Mesodermal cell (in vitro differentiated cells): ENCODE results near the gene SRC.

Experiments used
- H3K27ac ChIP-seq: 2 replicates; pipeline ENCODE4 v1.7.0; 2013; ENCODE audit warnings: mild to moderate bottlenecking, low read depth, low read length, moderate library complexity; ENCODE audit not compliant: severe bottlenecking
- H3K36me3 ChIP-seq: 2 replicates; pipeline ENCODE4 v1.7.1; 2013; ENCODE audit warnings: mild to moderate bottlenecking, low read length, moderate library complexity; ENCODE audit not compliant: control insufficient read depth, insufficient read depth
- H3K4me1 ChIP-seq: one replicate; pipeline ENCODE4 v1.7.1; 2013; ENCODE audit warnings: mild to moderate bottlenecking, low read length; ENCODE audit not compliant: insufficient read depth, control insufficient read depth, poor library complexity, severe bottlenecking
- H3K4me3 ChIP-seq: 2 replicates; pipeline ENCODE4 v1.7.0; 2013; ENCODE audit warnings: low read length, control low read depth, mild to moderate bottlenecking; ENCODE audit not compliant: insufficient read depth, poor library complexity, severe bottlenecking; ENCODE audit errors: extremely low read depth
- H3K9me3 ChIP-seq: 2 replicates; pipeline ENCODE4 v1.7.1; 2013; ENCODE audit warnings: mild to moderate bottlenecking, low read length, moderate library complexity; ENCODE audit not compliant: control insufficient read depth
- WGBS, 2 experiments: methylation state at CpG; one replicate each; pipeline ENCODE4 v1.1.5; 2013; ENCODE audit warnings: missing lambda C conversion rate in 2 of 2; ENCODE audit not compliant: insufficient coverage in 2 of 2; 5-methylcytosine and 5-hydroxymethylcytosine counted together

Gene SRC

GRCh38 chr20:37315452-37316110 lies 30.4 kb upstream of the SRC start:
- Histone ChIP-seq H3K9me3 (no peaks in the 10 kb centered on the region), H3K36me3 (peaks cover 37% of the 10 kb centered on the region), H3K4me1 (peaks cover 69% of the 10 kb centered on the region), H3K27ac (peak overlapping the region; percentile 95), H3K4me3 (no peak overlapping the region)
- WGBS, 2 experiments: 84 to 89% methylated on average over 10 to 13 of the region's 13 CpGs

- Histone ChIP-seq H3K4me3 (no peak overlapping the region), H3K27ac (peak overlapping the region; percentile 95), H3K36me3 (peaks cover 32% of the 10 kb centered on the region), H3K9me3 (no peaks in the 10 kb centered on the region), H3K4me1 (peaks cover 66% of the 10 kb centered on the region)
- WGBS, 2 experiments: 82 to 84% methylated on average over 6 to 10 of the region's 15 CpGs
These were observed 29.7 kb upstream of the SRC start for GRCh38 chr20:37316116-37316774.

DNA sequence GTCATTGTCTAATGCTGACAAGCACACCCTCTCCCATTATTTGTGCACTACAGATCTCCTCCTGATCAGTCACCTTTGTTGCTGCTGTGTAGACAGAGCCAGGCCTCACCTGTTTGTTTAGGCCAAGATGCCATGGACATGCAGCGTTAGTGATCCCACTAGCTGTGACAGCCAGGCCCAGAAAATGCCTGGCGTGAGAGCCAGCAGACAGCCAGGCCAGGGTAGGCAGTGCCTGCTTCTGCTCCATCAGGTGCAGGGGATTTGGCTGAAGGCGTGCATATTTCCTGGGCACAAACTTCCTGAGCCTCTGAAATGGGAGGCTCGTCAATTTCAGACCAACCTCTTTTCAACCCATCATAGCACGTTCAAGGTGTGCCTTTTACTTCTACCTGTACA lies 29.2 kb upstream of the SRC start:
- Histone ChIP-seq H3K4me1 (peaks cover 66% of the 10 kb centered on the region), H3K4me3 (no peak overlapping the region), H3K27ac (peak overlapping the region; percentile 95), H3K9me3 (no peaks in the 10 kb centered on the region), H3K36me3 (peaks cover 29% of the 10 kb centered on the region)
- 87 to 93% methylated on average over 5 of the region's 5 CpGs for WGBS, 2 experiments

GRCh38 chr20:37317316-37317715 lies 28.6 kb upstream of the SRC start:
- Histone ChIP-seq H3K27ac (peak overlapping the region; percentile 95), H3K4me3 (no peak overlapping the region), H3K9me3 (peaks cover 4% of the 10 kb centered on the region), H3K36me3 (peaks cover 25% of the 10 kb centered on the region), H3K4me1 (peaks cover 66% of the 10 kb centered on the region)
- WGBS, 2 experiments: 86 to 91% methylated on average over 6 of the region's 6 CpGs

GRCh38 chr20:37317994-37318640 lies 27.8 kb upstream of the SRC start:
- 91% methylated on average over 8 to 9 of the region's 9 CpGs for WGBS, 2 experiments
- Histone ChIP-seq H3K27ac (peak overlapping the region; percentile 95), H3K36me3 (peaks cover 17% of the 10 kb centered on the region), H3K9me3 (peaks cover 5% of the 10 kb centered on the region), H3K4me3 (no peak overlapping the region), H3K4me1 (peaks cover 63% of the 10 kb centered on the region)

- peaks cover 17% of the 10 kb centered on the region for H3K36me3 ChIP-seq
- peaks cover 56% of the 10 kb centered on the region for H3K4me1 ChIP-seq
- peak overlapping the region; percentile 95 for H3K27ac ChIP-seq
- peaks cover 5% of the 10 kb centered on the region for H3K9me3 ChIP-seq
- H3K4me3 ChIP-seq: no peak overlapping the region
- 29 to 48% methylated on average over 7 of the region's 8 CpGs for WGBS, 2 experiments
These were observed 26.7 kb upstream of the SRC start for GRCh38 chr20:37319151-37319671.

GRCh38 chr20:37323985-37324384 lies 22.0 kb upstream of the SRC start:
- Histone ChIP-seq H3K27ac (no peak overlapping the region), H3K4me3 (no peak overlapping the region), H3K4me1 (peaks cover 33% of the 10 kb centered on the region), H3K36me3 (no peaks in the 10 kb centered on the region), H3K9me3 (peaks cover 5% of the 10 kb centered on the region)
- WGBS, 2 experiments: 88 to 89% methylated on average over 1 of the region's 2 CpGs

DNA sequence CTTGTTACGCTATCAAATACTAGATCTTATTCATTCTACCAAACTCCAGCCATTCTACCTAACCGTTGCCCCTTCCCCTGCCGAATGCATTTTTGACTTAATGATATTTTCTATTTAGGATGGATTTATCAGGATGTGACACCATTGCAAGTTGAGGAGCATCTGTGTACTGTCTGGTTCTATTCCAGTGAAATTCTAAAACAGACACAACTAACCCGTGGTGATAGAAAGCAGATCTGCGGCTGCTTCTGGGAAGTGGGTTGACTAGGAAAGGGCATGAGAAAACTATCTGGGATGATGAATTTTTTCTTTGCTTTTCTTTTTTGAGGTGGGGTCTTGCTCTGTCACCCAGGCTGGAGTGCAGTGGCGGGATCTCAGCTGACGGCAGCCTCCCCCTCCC lies 20.7 kb upstream of the SRC start:
- WGBS, 2 experiments: 95% methylated on average over 2 of the region's 7 CpGs; no CpG with 5 or more reads in 1 of the 2 experiments
- peaks cover 5% of the 10 kb centered on the region for H3K9me3 ChIP-seq
- peaks cover 22% of the 10 kb centered on the region for H3K4me1 ChIP-seq
- no peak overlapping the region for H3K4me3 ChIP-seq
- H3K27ac ChIP-seq: peak overlapping the region; percentile 67
- no peaks in the 10 kb centered on the region for H3K36me3 ChIP-seq

DNA sequence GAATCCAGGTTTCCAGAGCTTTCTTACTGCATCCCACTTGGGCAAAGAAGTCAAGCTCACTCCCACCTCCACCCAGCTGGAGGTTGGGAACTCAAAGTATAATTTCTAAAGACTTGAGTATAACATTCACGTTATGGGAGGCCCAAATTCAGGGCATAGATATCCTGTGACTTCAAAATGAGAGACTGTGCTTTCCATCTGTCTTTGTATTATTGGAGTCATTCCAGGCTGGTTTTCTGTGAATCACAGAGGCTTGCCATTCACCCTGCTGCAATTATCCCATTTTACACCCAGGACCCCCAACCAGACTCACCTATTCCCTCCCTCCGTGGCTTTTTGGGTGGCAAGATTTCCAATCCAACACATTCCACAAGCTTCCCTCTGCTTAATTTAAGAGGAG lies 19.3 kb upstream of the SRC start:
- Histone ChIP-seq H3K4me3 (no peak overlapping the region), H3K9me3 (peaks cover 5% of the 10 kb centered on the region), H3K36me3 (no peaks in the 10 kb centered on the region), H3K27ac (peak overlapping the region; percentile 85), H3K4me1 (peaks cover 24% of the 10 kb centered on the region)
- WGBS, 2 experiments: 90 to 100% methylated on average over 1 to 2 of the region's 2 CpGs

GRCh38 chr20:37327748-37328147 lies 18.2 kb upstream of the SRC start:
- WGBS, 2 experiments: 94 to 98% methylated on average over 11 to 12 of the region's 13 CpGs
- no peak overlapping the region for H3K4me3 ChIP-seq

More at GRCh38 chr20:37327748-37328147, 18.2 kb upstream of the SRC start:
- no peaks in the 10 kb centered on the region for H3K9me3 ChIP-seq
- H3K4me1 ChIP-seq: peaks cover 35% of the 10 kb centered on the region
- no peaks in the 10 kb centered on the region for H3K36me3 ChIP-seq
- peak overlapping the region; percentile 85 for H3K27ac ChIP-seq
